OCI-LY7 (cell line): Measurements from ENCODE around the gene SPR.

Experiments
- EZH2phosphoT487 ChIP-seq: fragments of 200-600 bp; sonication (generic); IDR thresholded peaks from 2 replicates; pipeline ENCODE4 v1.6.1; 2018; ENCODE audit warnings: low read depth, borderline replicate concordance, mild to moderate bottlenecking, mixed run types, antibody characterized with exemption, low read length, moderate library complexity, mixed read lengths
- TF ChIP-seq, protein P1 (sequence below): fragments of 200-600 bp; sonication (generic); conservative IDR thresholded peaks from 2 replicates; pipeline ENCODE4 v1.5.1; 2014; ENCODE audit warnings: mild to moderate bottlenecking, antibody characterized with exemption, low read length, moderate library complexity, mixed read lengths

DNA sequence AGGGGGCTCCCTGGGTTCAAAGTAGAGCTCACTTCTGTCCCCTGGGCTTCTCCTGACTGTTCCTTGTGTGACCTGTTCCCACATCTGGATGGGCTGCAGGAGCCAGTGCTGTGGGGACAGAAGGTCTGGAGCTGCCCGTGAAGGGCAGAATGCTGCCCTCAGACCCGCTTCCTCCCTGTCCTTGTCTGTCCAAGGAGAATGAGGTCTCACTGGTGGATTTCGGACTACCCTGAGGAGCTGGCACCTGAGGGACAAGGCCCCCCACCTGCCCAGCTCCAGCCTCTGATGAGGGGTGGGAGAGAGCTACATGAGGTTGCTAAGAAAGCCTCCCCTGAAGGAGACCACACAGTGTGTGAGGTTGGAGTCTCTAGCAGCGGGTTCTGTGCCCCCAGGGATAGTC is 45.6 kb downstream of the SPR start:
- TF ChIP-seq, protein P1, sequence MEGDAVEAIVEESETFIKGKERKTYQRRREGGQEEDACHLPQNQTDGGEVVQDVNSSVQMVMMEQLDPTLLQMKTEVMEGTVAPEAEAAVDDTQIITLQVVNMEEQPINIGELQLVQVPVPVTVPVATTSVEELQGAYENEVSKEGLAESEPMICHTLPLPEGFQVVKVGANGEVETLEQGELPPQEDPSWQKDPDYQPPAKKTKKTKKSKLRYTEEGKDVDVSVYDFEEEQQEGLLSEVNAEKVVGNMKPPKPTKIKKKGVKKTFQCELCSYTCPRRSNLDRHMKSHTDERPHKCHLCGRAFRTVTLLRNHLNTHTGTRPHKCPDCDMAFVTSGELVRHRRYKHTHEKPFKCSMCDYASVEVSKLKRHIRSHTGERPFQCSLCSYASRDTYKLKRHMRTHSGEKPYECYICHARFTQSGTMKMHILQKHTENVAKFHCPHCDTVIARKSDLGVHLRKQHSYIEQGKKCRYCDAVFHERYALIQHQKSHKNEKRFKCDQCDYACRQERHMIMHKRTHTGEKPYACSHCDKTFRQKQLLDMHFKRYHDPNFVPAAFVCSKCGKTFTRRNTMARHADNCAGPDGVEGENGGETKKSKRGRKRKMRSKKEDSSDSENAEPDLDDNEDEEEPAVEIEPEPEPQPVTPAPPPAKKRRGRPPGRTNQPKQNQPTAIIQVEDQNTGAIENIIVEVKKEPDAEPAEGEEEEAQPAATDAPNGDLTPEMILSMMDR: no peak
- no peak for TF ChIP-seq EZH2phosphoT487
